Activated CD8-positive, alpha-beta memory T cell treated with anti-CD3 and anti-CD28 coated beads, Interleukin-2, amount 10 ng/mL, durations not matched to agents 7 days and 5 days (primary cell): ENCODE data around the gene TCP10L. TPM values are rescaled to one million over a fixed set of nuclear protein-coding genes. Genes with fewer than 3 reads are reported as not detected.
"Not testable (repeated sequence)": the region's sequence is repeated elsewhere in the genome, so short reads cannot be mapped to it uniquely, and the experiment has no call there.

Experiments
- ATAC-seq: fragments of 150-1000 bp; cut with Tn5 transposase; one replicate; pipeline ENCODE4 v1.10.0; 2021; ENCODE audit warnings: moderate library complexity
- CTCF ChIA-PET: fragments of 350-600 bp; sonication (Branson Sonifier 250); formaldehyde crosslinking; loops from one replicate; lab custom pipeline; 2021; ENCODE audit warnings: antibody characterized with exemption; lab: Charles Lee
- DNase-seq: peaks from one replicate; pipeline ENCODE4 v3.0.0-alpha.2; 2020
- H3K27ac Mint-ChIP-seq: one replicate; pipeline ENCODE4 v1.8.0; 2021; ENCODE audit warnings: mild to moderate bottlenecking, mixed read lengths
- H3K27me3 Mint-ChIP-seq: one replicate; pipeline ENCODE4 v1.8.0; 2021; ENCODE audit warnings: mixed read lengths
- H3K36me3 Mint-ChIP-seq: one replicate; pipeline ENCODE4 v1.8.0; 2021; ENCODE audit warnings: mild to moderate bottlenecking, mixed read lengths
- H3K4me1 Mint-ChIP-seq: one replicate; pipeline ENCODE4 v1.8.0; 2021; ENCODE audit warnings: mixed read lengths
- H3K4me3 Mint-ChIP-seq: one replicate; pipeline ENCODE4 v1.8.0; 2021; ENCODE audit warnings: mild to moderate bottlenecking, moderate library complexity, mixed read lengths
- H3K9me3 Mint-ChIP-seq: one replicate; pipeline ENCODE4 v1.8.0; 2022; ENCODE audit warnings: low read depth, mixed read lengths
- total RNA-seq, 2 experiments: library from RNA; stranded (reverse); gene quantifications; one replicate each; pipeline ENCODE4 v1.2.3, GENCODE V29; 2021

TCP10L gene
- total RNA-seq, 2 experiments from 2014 or later = not detected

GRCh38 chr21:32538147-32538792 lies 47.1 kb downstream of the TCP10L start:
- H3K9me3 Mint-ChIP-seq = peaks cover 2% of the 10 kb centered on the region
- H3K27me3 Mint-ChIP-seq = no peaks in the 10 kb centered on the region
- H3K36me3 Mint-ChIP-seq = peaks cover 2% of the 10 kb centered on the region
- CTCF ChIA-PET = interaction anchor here (1.4 to 2.7 kb wide), 7 partner anchors 12 to 135 kb away, joined by 4 to 16 read pairs (median 5); no protein-coding TSS in a partner anchor
- DNase-seq = peak; percentile 84
- H3K4me1 Mint-ChIP-seq = peaks cover 24% of the 10 kb centered on the region
- peak overlapping the region; percentile 29 for H3K4me3 Mint-ChIP-seq
- H3K27ac Mint-ChIP-seq = peak overlapping the region; percentile 78
- ATAC-seq = peak; percentile 95

GRCh38 chr21:32537569-32537881 lies 47.8 kb downstream of the TCP10L start:
- H3K4me3 Mint-ChIP-seq = no peak overlapping the region
- peaks cover 24% of the 10 kb centered on the region for H3K4me1 Mint-ChIP-seq
- CTCF ChIA-PET = interaction anchor here (1.4 to 2.7 kb wide), 4 partner anchors 15 to 134 kb away, joined by 4 to 13 read pairs (median 4); no protein-coding TSS in a partner anchor
- DNase-seq = no peak
- H3K27ac Mint-ChIP-seq = peak overlapping the region; percentile 30
- H3K36me3 Mint-ChIP-seq = peaks cover 2% of the 10 kb centered on the region
- H3K27me3 Mint-ChIP-seq = no peaks in the 10 kb centered on the region
- ATAC-seq = no peak
- peaks cover 3% of the 10 kb centered on the region for H3K9me3 Mint-ChIP-seq

- peaks cover 2% of the 10 kb centered on the region for H3K36me3 Mint-ChIP-seq
- ATAC-seq (no peak), DNase-seq (no peak)
- no peak overlapping the region for H3K27ac Mint-ChIP-seq
- CTCF ChIA-PET = no interaction called here
- no peak overlapping the region for H3K4me3 Mint-ChIP-seq
- peaks cover 24% of the 10 kb centered on the region for H3K4me1 Mint-ChIP-seq
- H3K27me3 Mint-ChIP-seq = no peaks in the 10 kb centered on the region
- peaks cover 3% of the 10 kb centered on the region for H3K9me3 Mint-ChIP-seq
Measured at GRCh38 chr21:32535612-32536011, 49.7 kb downstream of the TCP10L start.

GRCh38 chr21:32534113-32534512 lies 51.2 kb downstream of the TCP10L start:
- Mint-ChIP-seq H3K27me3 (no peaks in the 10 kb centered on the region), H3K36me3 (peaks cover 2% of the 10 kb centered on the region), H3K4me1 (peaks cover 22% of the 10 kb centered on the region), H3K9me3 (peaks cover 3% of the 10 kb centered on the region), H3K27ac (no peak overlapping the region), H3K4me3 (no peak overlapping the region)
- no peak for DNase-seq
- ATAC-seq = no peak
- CTCF ChIA-PET = no interaction called here

- Mint-ChIP-seq H3K27me3 (no peaks in the 10 kb centered on the region), H3K36me3 (peaks cover 2% of the 10 kb centered on the region), H3K4me1 (peaks cover 17% of the 10 kb centered on the region), H3K4me3 (no peak overlapping the region), H3K9me3 (peaks cover 3% of the 10 kb centered on the region), H3K27ac (no peak overlapping the region)
- DNase-seq (no peak), ATAC-seq (no peak)
- CTCF ChIA-PET = no interaction called here
Measured at GRCh38 chr21:32533611-32534010, 51.7 kb downstream of the TCP10L start.

- no peak overlapping the region for H3K4me3 Mint-ChIP-seq
- no peaks in the 10 kb centered on the region for H3K27me3 Mint-ChIP-seq
- H3K9me3 Mint-ChIP-seq = peaks cover 3% of the 10 kb centered on the region
- H3K4me1 Mint-ChIP-seq = peaks cover 14% of the 10 kb centered on the region
- peaks cover 2% of the 10 kb centered on the region for H3K36me3 Mint-ChIP-seq
- CTCF ChIA-PET = no interaction called here
- no peak for DNase-seq
- H3K27ac Mint-ChIP-seq = no peak overlapping the region
- ATAC-seq = no peak
Measured at GRCh38 chr21:32533053-32533452, 52.3 kb downstream of the TCP10L start.

GRCh38 chr21:32532636-32533035 lies 52.7 kb downstream of the TCP10L start:
- H3K27me3 Mint-ChIP-seq = no peaks in the 10 kb centered on the region
- H3K4me1 Mint-ChIP-seq = peaks cover 14% of the 10 kb centered on the region
- H3K36me3 Mint-ChIP-seq = peaks cover 2% of the 10 kb centered on the region
- DNase-seq (no peak), ATAC-seq (no peak)
- no peak overlapping the region for H3K27ac Mint-ChIP-seq
- no peak overlapping the region for H3K4me3 Mint-ChIP-seq
- CTCF ChIA-PET = no interaction called here
- peaks cover 3% of the 10 kb centered on the region for H3K9me3 Mint-ChIP-seq

GRCh38 chr21:32531561-32531960 lies 53.8 kb downstream of the TCP10L start:
- H3K4me1 Mint-ChIP-seq, H3K4me3 Mint-ChIP-seq, ATAC-seq, H3K27ac Mint-ChIP-seq, H3K36me3 Mint-ChIP-seq, H3K9me3 Mint-ChIP-seq, DNase-seq, H3K27me3 Mint-ChIP-seq, CTCF ChIA-PET: not testable (repeated sequence)

- ATAC-seq, CTCF ChIA-PET: not testable (repeated sequence)
Measured at GRCh38 chr21:32530809-32531208, 54.5 kb downstream of the TCP10L start.

GRCh38 chr21:32529679-32530078 lies 55.6 kb downstream of the TCP10L start:
- H3K9me3 Mint-ChIP-seq = peaks cover 3% of the 10 kb centered on the region
- no peaks in the 10 kb centered on the region for H3K4me1 Mint-ChIP-seq
- CTCF ChIA-PET = interaction anchor here (0.5 kb wide), 1 partner anchor 36 kb away, joined by 3 read pairs; no protein-coding TSS in a partner anchor
- no peak overlapping the region for H3K27ac Mint-ChIP-seq
- H3K27me3 Mint-ChIP-seq = no peaks in the 10 kb centered on the region
- DNase-seq (no peak), ATAC-seq (no peak)
- H3K4me3 Mint-ChIP-seq = no peak overlapping the region
- H3K36me3 Mint-ChIP-seq = no peaks in the 10 kb centered on the region

More at GRCh38 chr21:32530809-32531208, 54.5 kb downstream of the TCP10L start:
- H3K9me3 Mint-ChIP-seq, H3K4me3 Mint-ChIP-seq, DNase-seq, H3K4me1 Mint-ChIP-seq, H3K36me3 Mint-ChIP-seq, H3K27ac Mint-ChIP-seq, H3K27me3 Mint-ChIP-seq: not testable (repeated sequence)

- Mint-ChIP-seq H3K4me1 (no peaks in the 10 kb centered on the region), H3K27ac (no peak overlapping the region), H3K4me3 (no peak overlapping the region), H3K27me3 (no peaks in the 10 kb centered on the region), H3K9me3 (no peaks in the 10 kb centered on the region), H3K36me3 (no peaks in the 10 kb centered on the region)
- CTCF ChIA-PET = interaction anchor here (1.8 kb wide), 1 partner anchor 13 kb away, joined by 7 read pairs; no protein-coding TSS in a partner anchor
- DNase-seq (no peak), ATAC-seq (no peak)
Measured at GRCh38 chr21:32525282-32525681, 60.0 kb downstream of the TCP10L start.

- Mint-ChIP-seq H3K4me3 (no peak overlapping the region), H3K27me3 (no peaks in the 10 kb centered on the region), H3K36me3 (no peaks in the 10 kb centered on the region), H3K27ac (no peak overlapping the region), H3K9me3 (no peaks in the 10 kb centered on the region), H3K4me1 (no peaks in the 10 kb centered on the region)
- CTCF ChIA-PET = no interaction called here
- no peak for DNase-seq
- no peak for ATAC-seq
Measured at GRCh38 chr21:32523988-32524719, 61.2 kb downstream of the TCP10L start.
